IPS DF 6.9 (cell line): ENCODE results near the gene IRF2.

Source experiments
- DNase-seq: peaks from one replicate; pipeline ENCODE4 v3.0.0-alpha.2; 2013; ENCODE audit warnings: low read depth, low spot score
- H3K27ac ChIP-seq: one replicate; pipeline ENCODE4 v1.5.1; 2013; ENCODE audit warnings: low read length, control low read depth
- H3K27me3 ChIP-seq: 2 replicates; pipeline ENCODE4 v1.6.1; 2013; ENCODE audit warnings: mild to moderate bottlenecking, low read length; ENCODE audit not compliant: control insufficient read depth, insufficient read depth
- H3K36me3 ChIP-seq: 2 replicates; pipeline ENCODE4 v1.6.1; 2013; ENCODE audit warnings: low read length; ENCODE audit not compliant: control insufficient read depth, insufficient read depth
- H3K4me1 ChIP-seq: 2 replicates; pipeline ENCODE4 v1.6.1; 2013; ENCODE audit warnings: low read length; ENCODE audit not compliant: control insufficient read depth, insufficient read depth
- H3K4me3 ChIP-seq: 2 replicates; pipeline ENCODE4 v1.5.1; 2013; ENCODE audit warnings: mild to moderate bottlenecking, low read length
- H3K9me3 ChIP-seq: 2 replicates; pipeline ENCODE4 v1.6.1; 2013; ENCODE audit warnings: low read length, inconsistent platforms; ENCODE audit not compliant: control insufficient read depth, insufficient read depth
- WGBS: extraction: QIAGEN DNeasy Blood & Tissue Kit; methylation state at CpG from one replicate; pipeline ENCODE4 v1.1.7; 2013; ENCODE audit warnings: mixed read lengths, missing lambda C conversion rate; ENCODE audit not compliant: insufficient read length, insufficient coverage; 5-methylcytosine and 5-hydroxymethylcytosine counted together

Gene IRF2

DNA sequence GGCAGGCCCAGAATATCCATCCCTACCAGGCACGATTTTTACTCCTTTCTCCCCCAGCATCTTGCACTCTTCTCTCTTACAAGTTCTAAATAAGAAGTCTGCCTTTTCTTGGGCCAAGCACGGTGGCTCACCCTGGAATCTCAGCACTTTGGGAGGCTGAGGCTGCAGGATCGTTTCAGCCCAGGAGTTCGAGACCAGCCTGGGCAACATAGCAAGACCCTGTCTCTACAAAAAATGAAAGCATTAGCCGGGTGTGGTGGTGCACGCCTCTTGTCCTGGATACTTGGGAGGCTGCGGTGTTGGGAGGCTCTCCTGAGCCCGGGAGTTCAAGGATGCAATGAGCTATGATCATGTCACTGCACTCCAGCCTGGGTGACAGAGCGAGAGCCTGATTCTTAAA is 64.8 kb downstream of the IRF2 start:
- peaks cover 1% of the 10 kb centered on the region; the same call in 1 of the 2 replicates for H3K4me1 ChIP-seq
- no CpG with 5 or more reads among the region's 9 CpGs for WGBS
- DNase-seq: no peak
- H3K9me3 ChIP-seq: no peaks in the 10 kb centered on the region
- peaks cover 6% of the 10 kb centered on the region; the same call in 1 of the 2 replicates for H3K36me3 ChIP-seq
- H3K4me3 ChIP-seq: no peak overlapping the region
- H3K27me3 ChIP-seq: no peaks in the 10 kb centered on the region
- no peak overlapping the region for H3K27ac ChIP-seq

DNA sequence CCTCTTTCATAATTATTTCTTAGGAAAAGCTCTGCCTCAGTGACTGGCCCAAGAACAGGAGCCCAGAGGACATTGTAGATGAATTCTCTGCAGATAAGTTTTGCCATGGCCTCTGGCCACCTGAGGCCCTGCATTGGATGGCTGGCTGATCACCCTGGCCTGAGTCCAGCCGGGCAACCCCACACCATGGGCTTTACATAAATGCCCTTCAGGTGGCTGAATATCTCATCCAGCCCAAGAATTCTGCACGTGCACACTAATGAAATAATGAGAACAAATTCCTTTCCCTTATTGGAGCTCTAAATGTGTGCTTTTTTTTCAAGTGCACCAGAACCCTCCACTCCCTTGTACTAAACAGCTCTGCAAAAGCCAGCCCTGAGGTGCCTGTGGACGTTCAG is 65.7 kb downstream of the IRF2 start:
- DNase-seq: no peak
- peaks cover 1% of the 10 kb centered on the region; the same call in 1 of the 2 replicates for H3K4me1 ChIP-seq
- no peak overlapping the region for H3K4me3 ChIP-seq
- H3K9me3 ChIP-seq: no peaks in the 10 kb centered on the region
- no CpG with 5 or more reads among the region's 3 CpGs for WGBS
- no peak overlapping the region for H3K27ac ChIP-seq
- H3K36me3 ChIP-seq: 0 out of 2 replicates have a peak, but pooled peaks cover 3% of the 10 kb centered on the region
- H3K27me3 ChIP-seq: no peaks in the 10 kb centered on the region

DNA sequence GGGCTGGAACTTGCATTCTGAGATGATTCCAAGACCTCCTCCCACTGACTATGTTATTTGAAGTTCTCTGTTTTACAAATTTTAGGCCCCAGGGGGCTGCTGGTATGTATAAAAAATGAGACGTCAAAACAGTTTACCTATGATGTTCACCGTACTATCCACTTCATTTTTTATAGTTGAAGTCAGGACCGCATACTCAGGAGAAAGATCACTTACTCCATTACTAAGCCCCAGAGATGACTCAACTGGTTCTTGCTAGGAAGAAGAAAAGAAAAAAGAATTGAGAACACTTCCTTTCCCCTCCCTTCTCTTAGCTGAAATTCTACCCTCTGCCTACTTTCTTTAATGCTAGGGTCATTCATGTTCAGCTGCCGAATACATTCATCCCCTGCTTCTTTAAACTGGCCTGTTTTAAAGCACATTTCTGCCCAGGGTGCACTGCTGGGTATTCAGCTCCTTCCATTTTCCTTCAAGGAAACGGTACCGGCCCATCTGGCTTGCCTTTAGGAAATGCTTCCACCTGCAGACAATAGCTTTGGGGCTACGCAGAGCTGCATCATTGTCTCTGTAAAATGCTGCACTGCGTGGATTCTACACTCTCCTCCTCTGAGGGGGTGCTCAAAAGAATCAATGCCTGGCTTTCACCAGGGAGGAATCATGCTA is 66.2 kb downstream of the IRF2 start:
- H3K27ac ChIP-seq: no peak overlapping the region
- H3K4me1 ChIP-seq: peaks cover 1% of the 10 kb centered on the region
- H3K27me3 ChIP-seq: no peaks in the 10 kb centered on the region
- DNase-seq: no peak
- no peak overlapping the region for H3K4me3 ChIP-seq
- WGBS: no CpG with 5 or more reads among the region's 8 CpGs
- H3K36me3 ChIP-seq: 0 out of 2 replicates have a peak, but pooled peaks cover 3% of the 10 kb centered on the region
- no peaks in the 10 kb centered on the region for H3K9me3 ChIP-seq

DNA sequence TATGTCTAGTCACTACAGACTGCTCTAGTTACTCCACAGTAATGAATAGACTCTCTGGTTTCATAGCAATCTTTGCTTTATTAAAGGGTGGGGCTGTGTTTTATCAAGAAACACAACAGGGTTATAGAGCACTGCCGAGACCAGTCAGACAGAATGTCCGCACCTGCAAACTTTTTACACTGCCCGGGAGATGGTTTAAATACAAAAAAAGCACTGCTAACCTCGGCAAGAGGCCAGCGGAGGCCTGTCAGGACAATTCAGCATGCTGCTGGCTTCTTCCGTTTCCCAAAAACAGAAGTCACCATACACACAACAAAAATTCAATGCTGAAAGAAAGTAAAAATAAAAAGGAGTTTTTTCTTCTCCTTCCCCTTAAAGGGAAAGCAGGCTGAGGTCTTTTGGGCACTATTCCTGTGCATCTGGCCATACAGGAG is 67.4 kb downstream of the IRF2 start:
- WGBS: no CpG with 5 or more reads among the region's 6 CpGs
- Histone ChIP-seq H3K4me3 (no peak overlapping the region), H3K27ac (no peak overlapping the region), H3K27me3 (no peaks in the 10 kb centered on the region), H3K4me1 (peaks cover 5% of the 10 kb centered on the region), H3K36me3 (0 out of 2 replicates have a peak, but pooled peaks cover 3% of the 10 kb centered on the region), H3K9me3 (no peaks in the 10 kb centered on the region)
- no peak for DNase-seq

DNA sequence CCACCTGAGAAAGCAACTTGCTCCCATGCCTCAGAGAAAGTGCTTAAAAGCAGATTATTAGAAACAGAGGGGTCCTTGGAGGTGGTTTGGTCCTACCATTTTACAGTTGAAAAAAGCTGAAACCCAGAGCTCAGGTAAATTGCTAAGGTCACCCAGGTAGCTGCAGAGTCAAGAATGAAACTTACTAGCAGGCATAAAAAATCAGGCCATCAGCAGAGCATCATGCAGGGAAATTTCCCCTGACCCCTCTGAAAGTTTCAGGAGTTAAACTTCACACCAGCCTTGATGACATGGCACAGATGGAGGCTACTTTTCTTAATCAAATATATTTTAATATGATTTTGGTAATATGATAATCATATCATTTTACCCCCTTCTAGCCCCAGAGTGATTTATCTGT is 70.3 kb downstream of the IRF2 start:
- no peak overlapping the region for H3K27ac ChIP-seq
- peaks cover 9% of the 10 kb centered on the region for H3K4me1 ChIP-seq
- H3K4me3 ChIP-seq: no peak overlapping the region
- H3K27me3 ChIP-seq: no peaks in the 10 kb centered on the region
- no peak for DNase-seq
- no peaks in the 10 kb centered on the region for H3K9me3 ChIP-seq
- H3K36me3 ChIP-seq: 0 out of 2 replicates have a peak, but pooled peaks cover 3% of the 10 kb centered on the region

DNA sequence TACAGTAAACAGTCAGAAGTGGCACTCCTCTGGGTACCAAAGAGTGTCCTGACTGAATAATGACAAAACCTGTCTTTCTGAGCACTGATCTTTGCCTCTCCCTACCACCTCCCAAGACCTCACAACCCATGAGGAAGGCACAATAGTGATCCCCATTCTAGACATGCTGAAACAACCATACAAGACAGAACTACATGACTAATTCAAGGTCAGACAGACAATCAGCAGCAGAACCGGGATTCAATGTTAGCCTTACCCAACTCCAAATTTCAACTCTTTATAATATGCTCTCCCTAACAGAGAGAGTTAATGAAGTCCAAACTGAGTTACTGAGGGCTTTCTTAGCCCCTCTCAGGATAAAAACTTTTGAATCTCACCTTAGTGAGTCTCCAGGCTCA is 71.0 kb downstream of the IRF2 start:
- H3K4me1 ChIP-seq: peaks cover 9% of the 10 kb centered on the region
- H3K27me3 ChIP-seq: no peaks in the 10 kb centered on the region
- no peak for DNase-seq
- H3K27ac ChIP-seq: no peak overlapping the region
- H3K9me3 ChIP-seq: no peaks in the 10 kb centered on the region
- WGBS: no CpG with 5 or more reads among the region's 1 CpG
- H3K36me3 ChIP-seq: 0 out of 2 replicates have a peak, but pooled peaks cover 6% of the 10 kb centered on the region
- H3K4me3 ChIP-seq: no peak overlapping the region

DNA sequence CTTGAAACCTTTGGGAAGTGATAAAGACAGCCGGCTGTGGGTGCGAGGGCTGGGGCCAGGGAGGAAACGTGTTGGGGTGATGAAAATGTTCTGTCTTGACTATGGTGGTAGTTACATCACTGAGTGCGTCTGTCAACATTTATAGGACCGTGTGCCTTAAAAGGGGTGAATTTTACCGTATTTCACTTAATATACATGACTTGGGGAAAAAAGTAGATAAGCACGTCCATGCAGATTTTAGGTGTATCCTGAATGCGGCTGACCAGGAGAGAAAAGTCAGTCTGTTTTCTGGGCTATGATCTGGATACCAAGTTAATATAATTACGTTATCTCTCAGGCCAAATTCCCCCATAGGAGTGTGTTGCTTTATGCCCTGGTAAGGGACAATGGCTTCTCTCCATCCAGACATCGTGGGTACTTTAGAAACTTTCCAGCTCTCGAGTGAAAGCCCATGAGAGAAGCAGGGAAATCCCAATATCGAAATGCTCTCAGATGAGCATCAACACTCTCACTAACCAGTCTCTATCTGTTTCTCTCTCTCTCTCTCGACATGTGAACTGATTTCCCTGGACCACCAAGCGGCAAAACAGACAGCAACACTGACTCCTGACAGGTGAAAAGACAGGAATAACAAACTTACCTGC is 71.5 kb downstream of the IRF2 start:
- H3K27ac ChIP-seq: no peak overlapping the region
- DNase-seq: no peak

DNA sequence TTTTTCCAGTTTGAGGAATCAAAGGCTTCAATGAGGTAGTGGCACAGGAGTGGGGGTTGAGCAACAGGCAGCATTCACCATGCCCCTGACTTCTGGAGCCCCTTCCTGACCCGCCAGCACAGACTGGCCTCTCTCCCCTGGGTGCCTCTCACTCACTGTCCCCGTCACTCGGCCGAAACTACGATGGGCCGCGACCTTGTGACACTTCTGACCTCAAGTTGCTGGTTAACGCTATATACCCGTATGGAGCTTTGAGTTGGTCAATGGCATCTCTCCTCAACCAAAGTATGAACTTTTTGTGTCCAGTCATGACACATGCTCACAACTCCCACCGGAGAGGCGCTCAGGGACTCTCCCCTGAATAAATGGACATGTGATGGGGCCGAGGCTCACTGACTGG is 72.1 kb downstream of the IRF2 start:
- no CpG with 5 or more reads among the region's 12 CpGs for WGBS
- 0 out of 2 replicates have a peak, but pooled peaks cover 6% of the 10 kb centered on the region for H3K36me3 ChIP-seq
- no peak for DNase-seq
- H3K27me3 ChIP-seq: no peaks in the 10 kb centered on the region
- no peak overlapping the region for H3K4me3 ChIP-seq
- H3K4me1 ChIP-seq: peaks cover 8% of the 10 kb centered on the region
- H3K9me3 ChIP-seq: no peaks in the 10 kb centered on the region
- H3K27ac ChIP-seq: no peak overlapping the region

More for the DNA sequence above, 71.5 kb downstream of the IRF2 start:
- Histone ChIP-seq H3K9me3 (no peaks in the 10 kb centered on the region), H3K4me3 (no peak overlapping the region), H3K27me3 (no peaks in the 10 kb centered on the region), H3K36me3 (0 out of 2 replicates have a peak, but pooled peaks cover 6% of the 10 kb centered on the region), H3K4me1 (peaks cover 9% of the 10 kb centered on the region)
- WGBS: no CpG with 5 or more reads among the region's 14 CpGs

DNA sequence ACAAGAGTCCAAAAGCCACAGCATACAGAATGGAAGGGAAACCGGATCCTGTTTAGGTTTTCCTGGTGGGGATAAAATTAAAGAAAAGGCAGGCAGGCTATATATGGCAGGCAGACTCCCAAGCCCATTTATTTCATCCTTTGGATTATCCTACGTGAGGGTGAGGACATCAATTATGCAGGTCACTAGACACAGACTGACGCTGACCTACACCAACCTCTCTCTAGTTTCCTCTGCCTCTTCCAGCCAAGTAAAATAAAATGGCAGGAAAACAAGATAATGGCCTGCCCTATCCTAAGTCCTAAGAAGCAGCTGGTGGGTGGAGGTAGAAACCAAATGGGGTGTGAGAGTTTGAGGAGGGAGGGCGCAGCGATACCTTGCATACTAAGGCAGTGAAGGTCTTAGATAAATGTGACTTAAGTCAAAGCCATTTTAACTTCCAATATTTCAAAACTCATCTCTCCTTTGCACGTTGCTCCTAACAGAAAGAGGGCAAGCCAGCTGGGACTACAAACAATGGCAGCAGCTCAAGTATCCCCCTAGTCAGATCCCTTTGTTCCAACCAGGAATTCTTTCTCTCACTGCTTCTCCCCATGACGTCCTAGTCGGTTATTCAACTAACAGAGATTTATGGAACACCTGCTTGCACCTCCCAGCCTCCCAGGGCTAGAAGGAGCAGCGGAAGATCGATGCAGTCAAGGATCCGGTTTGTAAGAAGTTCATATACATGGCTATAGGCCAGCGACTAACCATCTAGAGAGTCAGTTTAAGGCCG is 72.8 kb downstream of the IRF2 start:
- Histone ChIP-seq H3K4me3 (no peak overlapping the region), H3K27ac (no peak overlapping the region)
- WGBS: no CpG with 5 or more reads among the region's 13 CpGs

DNA sequence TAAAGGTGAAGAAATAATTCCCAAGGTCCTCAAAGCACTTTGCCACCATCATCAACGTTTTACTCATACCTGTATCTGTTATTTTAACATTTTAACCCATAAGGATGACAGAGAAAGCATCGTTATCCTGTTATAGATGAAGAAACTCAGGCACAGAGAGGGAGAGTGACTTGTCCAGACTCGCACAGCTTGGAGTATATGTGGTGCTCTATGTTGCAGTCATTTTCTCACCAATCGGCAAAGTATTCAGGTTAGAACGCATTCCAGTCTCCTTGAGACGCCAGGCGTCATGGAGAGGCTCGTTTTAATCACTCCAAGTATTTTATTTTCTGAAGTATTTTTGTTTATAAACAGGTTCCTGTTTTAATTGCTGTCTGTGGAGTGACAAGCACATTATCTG is 73.5 kb downstream of the IRF2 start:
- Histone ChIP-seq H3K36me3 (0 out of 2 replicates have a peak, but pooled peaks cover 6% of the 10 kb centered on the region), H3K27ac (no peak overlapping the region), H3K9me3 (no peaks in the 10 kb centered on the region), H3K4me1 (peaks cover 8% of the 10 kb centered on the region), H3K27me3 (no peaks in the 10 kb centered on the region), H3K4me3 (no peak overlapping the region)
- no CpG with 5 or more reads among the region's 8 CpGs for WGBS
- no peak for DNase-seq

More for the DNA sequence above, 72.8 kb downstream of the IRF2 start:
- H3K36me3 ChIP-seq: 0 out of 2 replicates have a peak, but pooled peaks cover 6% of the 10 kb centered on the region
- no peaks in the 10 kb centered on the region for H3K27me3 ChIP-seq
- H3K9me3 ChIP-seq: no peaks in the 10 kb centered on the region
- peaks cover 8% of the 10 kb centered on the region for H3K4me1 ChIP-seq
- DNase-seq: peak; percentile 63
